Measurements from ENCODE around the gene TPGS2. TPM values are rescaled to one million over a fixed set of nuclear protein-coding genes. Genes with fewer than 3 reads are reported as not detected.

TPGS2 gene
- total and polyA plus RNA-seq, 3 donors from 2014 or later, result 338 to 628 (median 546) TPM

GRCh38 chr18:36862182-36862581 lies 33.4 kb upstream of the TPGS2 start:
- intact Hi-C loops (cut with DNase I; ENCODE audit: low total_unique reads), result no loop called here
- DNase-seq, result no peak
- H3K4me1 ChIP-seq, result no peaks in the 10 kb centered on the region
- H3K36me3 ChIP-seq (ENCODE audit: low read depth, missing control alignments), result no peaks in the 10 kb centered on the region
- H3K27me3 ChIP-seq, result no peaks in the 10 kb centered on the region
- H3K9me3 ChIP-seq, result no peaks in the 10 kb centered on the region
- WGBS, 2 donors, result 94 to 100% methylated on average over 1 of the region's 1 CpG
- H3K4me3 ChIP-seq, result no peak overlapping the region
- H3K27ac ChIP-seq, result no peak overlapping the region
- TF ChIP-seq CTCF (IDR thresholded peaks at IDR 0.05) (no peak), POLR2A (IDR thresholded peaks at IDR 0.05) (no peak)

- no peaks in the 10 kb centered on the region for H3K9me3 ChIP-seq
- no peaks in the 10 kb centered on the region for H3K4me1 ChIP-seq
- WGBS, 2 donors, result 18 to 45% methylated on average over 1 of the region's 1 CpG
- no peaks in the 10 kb centered on the region for H3K36me3 ChIP-seq (ENCODE audit: low read depth, missing control alignments)
- TF ChIP-seq CTCF (IDR thresholded peaks at IDR 0.05), result no peak
- TF ChIP-seq POLR2A (IDR thresholded peaks at IDR 0.05), result no peak
- H3K27me3 ChIP-seq, result no peaks in the 10 kb centered on the region
- DNase-seq, result no peak
- intact Hi-C loops (cut with DNase I; ENCODE audit: low total_unique reads), result no loop called here
- H3K4me3 ChIP-seq, result no peak overlapping the region
- no peak overlapping the region for H3K27ac ChIP-seq
Observed at GRCh38 chr18:36856815-36857214, 28.0 kb upstream of the TPGS2 start.

GRCh38 chr18:36851202-36851590 lies 22.4 kb upstream of the TPGS2 start:
- no peak for DNase-seq
- Histone ChIP-seq H3K4me3 (no peak overlapping the region), H3K27ac (no peak overlapping the region), H3K36me3 (ENCODE audit: low read depth, missing control alignments) (no peaks in the 10 kb centered on the region), H3K9me3 (no peaks in the 10 kb centered on the region), H3K27me3 (no peaks in the 10 kb centered on the region), H3K4me1 (no peaks in the 10 kb centered on the region)
- intact Hi-C loops (cut with DNase I; ENCODE audit: low total_unique reads), result no loop called here
- no peak for TF ChIP-seq CTCF (IDR thresholded peaks at IDR 0.05)
- 89 to 94% methylated on average over 2 of the region's 2 CpGs for WGBS, 2 donors

- H3K36me3 ChIP-seq (ENCODE audit: low read depth, missing control alignments), result no peaks in the 10 kb centered on the region
- no peaks in the 10 kb centered on the region for H3K27me3 ChIP-seq
- no peak overlapping the region for H3K4me3 ChIP-seq
- H3K9me3 ChIP-seq, result no peaks in the 10 kb centered on the region
- no peaks in the 10 kb centered on the region for H3K4me1 ChIP-seq
- no peak overlapping the region for H3K27ac ChIP-seq
- intact Hi-C loops (cut with DNase I; ENCODE audit: low total_unique reads), result no loop called here
- no peak for DNase-seq
- no peak for TF ChIP-seq POLR2A (IDR thresholded peaks at IDR 0.05)
- WGBS, 2 donors, result 86 to 90% methylated on average over 1 of the region's 1 CpG
Observed at GRCh38 chr18:36850527-36851201, 21.9 kb upstream of the TPGS2 start.

- WGBS, 2 donors, result 73% methylated on average over 2 of the region's 2 CpGs
- no peak overlapping the region for H3K27ac ChIP-seq
- H3K9me3 ChIP-seq, result no peaks in the 10 kb centered on the region
- no peaks in the 10 kb centered on the region for H3K27me3 ChIP-seq
- no peak overlapping the region for H3K4me3 ChIP-seq
- intact Hi-C loops (cut with DNase I; ENCODE audit: low total_unique reads), result no loop called here
- TF ChIP-seq POLR2A (IDR thresholded peaks at IDR 0.05) (no peak), CTCF (IDR thresholded peaks at IDR 0.05) (no peak)
- no peaks in the 10 kb centered on the region for H3K4me1 ChIP-seq
- H3K36me3 ChIP-seq (ENCODE audit: low read depth, missing control alignments), result no peaks in the 10 kb centered on the region
- no peak for DNase-seq
Observed at GRCh38 chr18:36849288-36850006, 20.6 kb upstream of the TPGS2 start.
